ENCODE results near the gene RREB1.

DNA sequence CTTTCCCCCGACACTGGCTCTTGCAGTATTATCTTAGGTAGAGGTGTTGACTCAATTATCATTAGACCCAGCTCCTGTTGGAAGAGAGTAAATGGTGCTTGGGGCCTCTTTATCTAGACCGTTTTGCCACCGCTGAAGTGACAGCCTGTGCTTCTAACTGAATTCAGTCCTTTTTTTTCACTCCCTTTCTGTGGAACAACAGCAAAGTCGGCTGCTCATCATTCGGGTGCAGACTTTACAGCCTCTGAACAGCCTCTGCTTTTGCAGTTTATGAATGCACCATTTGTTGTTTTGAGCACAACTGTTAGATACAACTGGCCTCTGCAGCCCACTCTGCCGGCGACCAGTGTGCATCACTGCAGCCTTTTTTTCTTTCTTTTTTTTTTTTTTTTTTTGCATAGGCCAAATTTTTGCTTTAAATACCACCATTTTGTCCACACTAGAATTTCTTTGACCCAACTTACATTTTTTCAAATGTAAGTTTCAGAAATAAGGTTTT is 35.8 kb downstream of the RREB1 start:
- TF ChIP-seq, protein P1, sequence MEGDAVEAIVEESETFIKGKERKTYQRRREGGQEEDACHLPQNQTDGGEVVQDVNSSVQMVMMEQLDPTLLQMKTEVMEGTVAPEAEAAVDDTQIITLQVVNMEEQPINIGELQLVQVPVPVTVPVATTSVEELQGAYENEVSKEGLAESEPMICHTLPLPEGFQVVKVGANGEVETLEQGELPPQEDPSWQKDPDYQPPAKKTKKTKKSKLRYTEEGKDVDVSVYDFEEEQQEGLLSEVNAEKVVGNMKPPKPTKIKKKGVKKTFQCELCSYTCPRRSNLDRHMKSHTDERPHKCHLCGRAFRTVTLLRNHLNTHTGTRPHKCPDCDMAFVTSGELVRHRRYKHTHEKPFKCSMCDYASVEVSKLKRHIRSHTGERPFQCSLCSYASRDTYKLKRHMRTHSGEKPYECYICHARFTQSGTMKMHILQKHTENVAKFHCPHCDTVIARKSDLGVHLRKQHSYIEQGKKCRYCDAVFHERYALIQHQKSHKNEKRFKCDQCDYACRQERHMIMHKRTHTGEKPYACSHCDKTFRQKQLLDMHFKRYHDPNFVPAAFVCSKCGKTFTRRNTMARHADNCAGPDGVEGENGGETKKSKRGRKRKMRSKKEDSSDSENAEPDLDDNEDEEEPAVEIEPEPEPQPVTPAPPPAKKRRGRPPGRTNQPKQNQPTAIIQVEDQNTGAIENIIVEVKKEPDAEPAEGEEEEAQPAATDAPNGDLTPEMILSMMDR (conservative IDR thresholded peaks at IDR 0.05): no peak
- TF ChIP-seq ZFX (IDR thresholded peaks at IDR 0.05): no peak
